ENCODE results near the gene RUFY2. TPM values are rescaled to one million over a fixed set of nuclear protein-coding genes. Genes with fewer than 3 reads are reported as not detected.

RUFY2 gene
- total RNA-seq, 4 donors from 2014 or later: 18.0 to 53.6 (median 29.0) TPM

- no peak overlapping the region for H3K27ac ChIP-seq
- TF ChIP-seq POLR2A (IDR thresholded peaks at IDR 0.05): no peak
- peaks cover 0 to 12% (median 0%) of the 10 kb centered on the region in 3 donors for H3K36me3 ChIP-seq
- H3K9me3 ChIP-seq: no peaks in the 10 kb centered on the region
- H3K27me3 ChIP-seq: no peaks in the 10 kb centered on the region
- DNase-seq: no peak
- no peak overlapping the region for H3K4me3 ChIP-seq
- H3K4me1 ChIP-seq: peaks cover 0 to 7% (median 0%) of the 10 kb centered on the region in 4 donors
Measured at GRCh38 chr10:68302503-68302823, 104.6 kb downstream of the RUFY2 start.

GRCh38 chr10:68301790-68302502, 105.1 kb downstream of the RUFY2 start:
- H3K4me1 ChIP-seq: peaks cover 0 to 7% (median 0%) of the 10 kb centered on the region in 4 donors
- no peak for TF ChIP-seq POLR2A (IDR thresholded peaks at IDR 0.05)
- peak in 5 of 6 experiments; percentile 47 to 79 (median 72) for TF ChIP-seq CTCF (IDR thresholded peaks at IDR 0.05)
- peak overlapping the region in 1 of 4 donors; percentile 2 for H3K27ac ChIP-seq
- no peaks in the 10 kb centered on the region for H3K9me3 ChIP-seq
- H3K27me3 ChIP-seq: no peaks in the 10 kb centered on the region
- DNase-seq: no peak
- H3K4me3 ChIP-seq: no peak overlapping the region
- peaks cover 0 to 12% (median 0%) of the 10 kb centered on the region in 3 donors for H3K36me3 ChIP-seq

- H3K27ac ChIP-seq: peak overlapping the region in 1 of 4 donors; percentile 35
- TF ChIP-seq CTCF (IDR thresholded peaks at IDR 0.05): no peak
- TF ChIP-seq POLR2A (IDR thresholded peaks at IDR 0.05): no peak
- H3K36me3 ChIP-seq: peaks cover 0 to 15% (median 0%) of the 10 kb centered on the region in 3 donors
- no peak for DNase-seq
- H3K4me1 ChIP-seq: peaks cover 0 to 7% (median 0%) of the 10 kb centered on the region in 4 donors
- no peak overlapping the region for H3K4me3 ChIP-seq
- no peaks in the 10 kb centered on the region for H3K9me3 ChIP-seq
- H3K27me3 ChIP-seq: no peaks in the 10 kb centered on the region
Measured at GRCh38 chr10:68301301-68301700, 105.8 kb downstream of the RUFY2 start.

DNA sequence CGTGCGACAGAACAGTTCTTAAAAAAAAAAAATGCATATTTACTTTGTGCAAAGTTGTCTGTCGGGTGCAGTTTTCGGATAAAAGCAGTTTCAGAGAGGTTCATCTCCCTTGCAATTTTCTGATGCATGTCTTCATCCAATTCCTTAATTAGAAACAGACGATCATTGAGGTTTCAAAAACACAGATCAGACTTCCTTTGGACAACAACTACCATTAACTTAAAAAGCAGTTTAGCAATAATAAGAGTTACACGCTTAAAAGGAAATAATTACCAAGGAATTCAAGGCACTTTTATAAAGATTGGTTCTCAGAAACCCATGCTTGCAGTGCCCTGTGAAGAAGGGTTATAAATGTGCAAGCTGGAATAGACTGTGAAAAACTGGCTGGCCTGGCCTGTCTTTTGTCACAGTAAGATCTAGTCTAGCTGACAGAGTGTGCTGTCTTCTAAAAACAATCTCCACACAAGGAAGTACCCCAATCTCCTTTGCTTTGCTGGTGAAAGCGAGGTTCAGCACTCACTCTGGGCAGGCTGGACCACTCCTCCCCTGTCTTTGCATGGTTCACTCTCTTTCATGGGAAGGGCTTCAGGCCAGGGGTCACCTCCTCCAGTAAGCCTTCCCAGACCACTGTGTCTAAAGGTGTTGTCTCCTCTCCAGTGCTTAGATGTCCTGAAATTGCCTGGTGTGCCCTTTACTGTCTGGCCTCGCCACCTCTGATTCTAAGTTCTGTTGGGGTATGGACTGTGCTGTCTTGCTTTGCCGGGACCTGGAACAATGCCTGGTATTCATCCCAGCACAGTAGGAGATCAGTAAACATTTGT, 110.0 kb downstream of the RUFY2 start:
- H3K27me3 ChIP-seq: no peaks in the 10 kb centered on the region
- no peak for DNase-seq
- H3K27ac ChIP-seq: no peak overlapping the region
- H3K9me3 ChIP-seq: no peaks in the 10 kb centered on the region
- peaks cover 0 to 44% (median 0%) of the 10 kb centered on the region in 3 donors for H3K36me3 ChIP-seq
- TF ChIP-seq POLR2A (IDR thresholded peaks at IDR 0.05): no peak
- TF ChIP-seq CTCF (IDR thresholded peaks at IDR 0.05): no peak
- H3K4me1 ChIP-seq: peaks cover 0 to 7% (median 0%) of the 10 kb centered on the region in 4 donors
- H3K4me3 ChIP-seq: no peak overlapping the region

Other genes starting within 250 kb of the RUFY2 start
- 1 to 10 TPM in 2 of 4 donors, under 1 TPM in 1, not detected in 1; 0.54 to 5.3 (median 2.6) TPM for gene ATOH7, start 175.2 kb downstream of the RUFY2 start, total RNA-seq
- gene HNRNPH3, start 75.2 kb downstream of the RUFY2 start, total RNA-seq: 10 to 100 TPM; 37.7 to 75.1 (median 52.1) TPM
- gene PBLD, start 74.3 kb downstream of the RUFY2 start, total RNA-seq: 100 to 1,000 TPM in 3 of 4 donors, 10 to 100 TPM in 1; 30.5 to 241 (median 182) TPM
- 10 to 100 TPM in 2 of 4 donors, 1 to 10 TPM in 2; 5.0 to 15.4 (median 10.0) TPM for gene DNA2, start 64.7 kb upstream of the RUFY2 start, total RNA-seq
- 100 to 1,000 TPM in 1 of 4 donors, 10 to 100 TPM in 3; 32.2 to 180 (median 40.0) TPM for gene SLC25A16, start 120.2 kb upstream of the RUFY2 start, total RNA-seq
- 1 to 10 TPM; 1.1 to 3.3 (median 1.4) TPM for gene TET1, start 153.1 kb upstream of the RUFY2 start, total RNA-seq

All from Peyer's patch (tissue), 4 donors.